ENCODE data around the gene GNAO1.

DNA sequence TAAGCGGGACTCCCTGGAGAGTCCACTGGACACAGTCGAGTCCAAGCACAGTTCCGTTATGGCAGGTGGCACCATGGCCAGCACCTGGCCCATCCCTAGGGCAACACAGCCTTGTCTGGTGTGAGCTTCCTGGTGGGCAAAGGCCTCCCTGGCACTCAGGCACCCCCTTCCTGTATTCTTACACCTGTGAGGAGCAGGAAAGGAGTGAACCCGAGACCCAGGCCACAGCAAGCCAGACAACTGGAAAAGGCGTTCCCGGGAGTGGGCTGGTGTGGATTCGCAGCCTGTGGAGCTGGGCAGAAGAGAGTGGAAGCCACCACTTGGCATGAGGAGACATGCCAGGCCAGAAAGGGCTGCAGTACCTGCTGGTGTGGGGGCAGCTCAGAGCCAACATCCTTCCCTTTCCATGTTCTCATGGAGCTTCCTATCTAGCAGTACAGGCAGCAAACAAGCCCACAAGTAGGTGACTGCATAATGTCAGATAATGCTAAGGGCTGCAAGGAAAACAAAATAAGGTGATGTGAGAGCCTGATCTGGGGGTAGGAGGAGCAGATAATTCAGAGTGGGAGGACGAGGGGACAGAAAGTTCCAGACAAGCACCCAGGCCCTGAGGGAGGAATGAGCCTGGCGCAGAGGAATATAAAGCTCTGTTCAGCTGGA, 87.0 kb downstream of the GNAO1 start:
- TF ChIP-seq, protein P1, sequence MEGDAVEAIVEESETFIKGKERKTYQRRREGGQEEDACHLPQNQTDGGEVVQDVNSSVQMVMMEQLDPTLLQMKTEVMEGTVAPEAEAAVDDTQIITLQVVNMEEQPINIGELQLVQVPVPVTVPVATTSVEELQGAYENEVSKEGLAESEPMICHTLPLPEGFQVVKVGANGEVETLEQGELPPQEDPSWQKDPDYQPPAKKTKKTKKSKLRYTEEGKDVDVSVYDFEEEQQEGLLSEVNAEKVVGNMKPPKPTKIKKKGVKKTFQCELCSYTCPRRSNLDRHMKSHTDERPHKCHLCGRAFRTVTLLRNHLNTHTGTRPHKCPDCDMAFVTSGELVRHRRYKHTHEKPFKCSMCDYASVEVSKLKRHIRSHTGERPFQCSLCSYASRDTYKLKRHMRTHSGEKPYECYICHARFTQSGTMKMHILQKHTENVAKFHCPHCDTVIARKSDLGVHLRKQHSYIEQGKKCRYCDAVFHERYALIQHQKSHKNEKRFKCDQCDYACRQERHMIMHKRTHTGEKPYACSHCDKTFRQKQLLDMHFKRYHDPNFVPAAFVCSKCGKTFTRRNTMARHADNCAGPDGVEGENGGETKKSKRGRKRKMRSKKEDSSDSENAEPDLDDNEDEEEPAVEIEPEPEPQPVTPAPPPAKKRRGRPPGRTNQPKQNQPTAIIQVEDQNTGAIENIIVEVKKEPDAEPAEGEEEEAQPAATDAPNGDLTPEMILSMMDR (IDR thresholded peaks at IDR 0.05) = no peak
- TF ChIP-seq POLR2AphosphoS5 (IDR thresholded peaks at IDR 0.05) = no peak
